HepG2 (cell line): ENCODE measurements around the gene RLF. TPM values are rescaled to one million over a fixed set of nuclear protein-coding genes. Genes with fewer than 3 reads are reported as not detected.

Experiments used
- DNMT1 ChIP-seq: sonication (generic); formaldehyde crosslinking; IDR thresholded peaks from 2 replicates; pipeline ENCODE4 v1.5.1; 2020; ENCODE audit warnings: mild to moderate bottlenecking, missing genetic modification reagents
- JARID2 ChIP-seq: sonication (generic); formaldehyde crosslinking; IDR thresholded peaks from 2 replicates; pipeline ENCODE4 v1.8.1; 2023; ENCODE audit warnings: missing genetic modification reagents, inconsistent platforms; ENCODE audit not compliant: insufficient replicate concordance
- KLF9 ChIP-seq: IDR thresholded peaks from 2 replicates; pipeline ENCODE4 v1.6.1; 2016; ENCODE audit warnings: low read depth
- RXRB ChIP-seq: IDR thresholded peaks from 2 replicates; pipeline ENCODE4 v1.6.1; 2016; ENCODE audit warnings: borderline replicate concordance, missing genetic modification reagents, missing compliant biosample characterization
- SMAD3 ChIP-seq: sonication (generic); formaldehyde crosslinking; IDR thresholded peaks from 2 replicates; pipeline ENCODE4 v1.4.0; 2020; ENCODE audit warnings: missing genetic modification reagents
- TBX2 ChIP-seq: sonication (generic); formaldehyde crosslinking; IDR thresholded peaks from 2 replicates; pipeline ENCODE4 v1.5.0; 2020; ENCODE audit warnings: missing genetic modification reagents, mild to moderate bottlenecking, borderline replicate concordance
- TGIF2 ChIP-seq: IDR thresholded peaks from 2 replicates; pipeline ENCODE4 v1.6.1; 2016; ENCODE audit warnings: control low read depth, missing compliant biosample characterization
- ZBTB26 ChIP-seq: IDR thresholded peaks from 2 replicates; pipeline ENCODE4 v1.6.1; 2016; ENCODE audit warnings: missing compliant biosample characterization, missing genetic modification reagents, borderline replicate concordance
- ZNF276 ChIP-seq: sonication (generic); formaldehyde crosslinking; IDR thresholded peaks from 2 replicates; pipeline ENCODE4 v1.4.0; 2020; ENCODE audit warnings: mild to moderate bottlenecking, low read depth, missing genetic modification reagents
- ZNF878 ChIP-seq: sonication (generic); formaldehyde crosslinking; IDR thresholded peaks from 2 replicates; pipeline ENCODE4 v1.8.1; 2023; ENCODE audit warnings: mild to moderate bottlenecking, missing genetic modification reagents, moderate library complexity
- ZSCAN29 ChIP-seq: sonication (generic); formaldehyde crosslinking; conservative IDR thresholded peaks from 2 replicates; pipeline ENCODE4 v1.4.0; 2020; ENCODE audit warnings: mild to moderate bottlenecking, missing genetic modification reagents
- ZSCAN30 ChIP-seq: sonication (generic); formaldehyde crosslinking; IDR thresholded peaks from 2 replicates; pipeline ENCODE4 v1.5.0; 2020; ENCODE audit warnings: mild to moderate bottlenecking, missing genetic modification reagents
- polyA plus RNA-seq, 8 experiments: library from polyadenylated mRNA; depleted of rRNA in 3 of 8; stranded (reverse) in 7 of 8; unstranded in 1 of 8; fragments of >200 nt; fragmentation: Illumina TruSeq in 4 of 8; extraction: Trizol in 4 of 8; gene quantifications; 2 replicates each; pipeline versions ENCODE4 v1.2.1 to v1.2.3, GENCODE V29; 2011 to 2016; ENCODE audit warnings: low read depth in 4 of 8, missing spikeins in 1 of 8, mixed read lengths in 1 of 8; ENCODE audit not compliant: insufficient read depth in 1 of 8
- total RNA-seq, 5 experiments: library from RNA; depleted of rRNA; stranded (reverse); fragments of >200 nt; fragmentation: Illumina TruSeq; extraction: Trizol; gene quantifications; 2 replicates each; pipeline ENCODE4 v1.2.3, GENCODE V29; 2016; ENCODE audit warnings: low read depth in 1 of 5

RLF gene
- total and polyA plus RNA-seq, 2 of the 13 experiments (the other 11 are each of a cell fraction or from before 2014, with no cell fraction given): 9.0 to 15.7 TPM

GRCh38 chr1:40151457-40152079 is 9.6 kb upstream of the RLF start (continued):
- no peak for TF ChIP-seq ZBTB26 (CRISPR knock-in tag)
- TF ChIP-seq RXRB (CRISPR knock-in tag): no peak
- no peak for TF ChIP-seq ZSCAN29 (CRISPR knock-in tag)
- TF ChIP-seq ZSCAN30 (CRISPR knock-in tag): no peak
- no peak for TF ChIP-seq JARID2
- TF ChIP-seq ZNF276 (CRISPR knock-in tag): no peak
- no peak for TF ChIP-seq SMAD3 (CRISPR knock-in tag)
- no peak for TF ChIP-seq KLF9 (CRISPR knock-in tag)
- TF ChIP-seq ZNF878 (CRISPR knock-in tag): no peak
- no peak for TF ChIP-seq TBX2 (CRISPR knock-in tag)
- TF ChIP-seq TGIF2 (CRISPR knock-in tag): no peak
- no peak for TF ChIP-seq DNMT1
